VCaP (cell line): ENCODE measurements around the gene KCNMA1.

Experiments used
- H3K27ac ChIP-seq: fragments of 450-650 bp; 2 replicates; pipeline ENCODE4 v1.5.1; 2017
- CTCF ChIP-seq: fragments of 450-650 bp; conservative IDR thresholded peaks from 2 replicates; pipeline ENCODE4 v1.5.1; 2017; ENCODE audit warnings: mild to moderate bottlenecking, moderate library complexity

The KCNMA1 gene

DNA sequence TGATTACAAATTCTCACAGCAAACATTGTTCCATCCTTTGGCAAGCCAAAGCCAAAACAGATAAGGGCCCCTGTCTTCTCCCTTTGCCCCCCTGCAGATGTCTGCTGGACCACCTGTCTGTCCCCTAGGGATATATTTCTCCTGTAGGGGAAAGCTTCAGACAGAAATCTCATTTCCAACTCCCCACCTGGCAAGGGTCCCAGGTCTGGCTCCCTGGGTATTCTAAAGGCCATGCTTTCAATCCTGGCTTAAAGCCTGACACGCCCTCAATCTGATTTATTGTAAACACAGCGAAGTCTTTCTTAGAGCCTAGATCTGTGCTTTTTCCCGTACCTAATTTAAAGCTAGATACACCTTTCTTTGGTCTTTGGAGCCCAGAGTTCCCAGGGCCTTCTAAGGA lies 66.1 kb downstream of the KCNMA1 start:
- H3K27ac ChIP-seq, result no peak overlapping the region
- TF ChIP-seq CTCF, result no peak

- H3K27ac ChIP-seq, result no peak overlapping the region
- TF ChIP-seq CTCF, result no peak
Observed at GRCh38 chr10:77566914-77567566, 70.6 kb downstream of the KCNMA1 start.

DNA sequence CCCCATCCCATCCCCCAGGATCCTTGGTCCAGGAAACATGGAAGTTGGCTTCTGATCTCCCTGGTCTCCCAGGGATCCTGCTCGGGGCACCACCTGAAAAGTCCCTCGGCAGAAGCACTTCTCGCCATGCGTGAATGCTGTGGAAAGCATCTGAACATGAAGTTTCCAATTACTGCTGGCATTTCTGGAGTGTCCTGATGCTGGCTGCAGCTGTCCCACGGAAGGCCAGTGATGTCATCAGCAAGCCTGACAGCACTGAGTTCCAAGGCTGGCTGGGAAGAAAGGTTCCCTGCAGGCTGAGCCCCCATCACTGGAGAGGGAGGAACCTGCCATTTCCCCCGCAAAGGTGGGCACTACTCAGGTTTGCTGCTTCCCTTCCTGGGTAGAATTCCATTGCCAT lies 71.4 kb downstream of the KCNMA1 start:
- no peak overlapping the region for H3K27ac ChIP-seq
- no peak for TF ChIP-seq CTCF

- H3K27ac ChIP-seq, result no peak overlapping the region
Observed at GRCh38 chr10:77565590-77566023, 72.0 kb downstream of the KCNMA1 start.

GRCh38 chr10:77564731-77565589 lies 72.6 kb downstream of the KCNMA1 start:
- TF ChIP-seq CTCF, result no peak
- no peak overlapping the region for H3K27ac ChIP-seq

More at GRCh38 chr10:77565590-77566023, 72.0 kb downstream of the KCNMA1 start:
- TF ChIP-seq CTCF, result no peak

DNA sequence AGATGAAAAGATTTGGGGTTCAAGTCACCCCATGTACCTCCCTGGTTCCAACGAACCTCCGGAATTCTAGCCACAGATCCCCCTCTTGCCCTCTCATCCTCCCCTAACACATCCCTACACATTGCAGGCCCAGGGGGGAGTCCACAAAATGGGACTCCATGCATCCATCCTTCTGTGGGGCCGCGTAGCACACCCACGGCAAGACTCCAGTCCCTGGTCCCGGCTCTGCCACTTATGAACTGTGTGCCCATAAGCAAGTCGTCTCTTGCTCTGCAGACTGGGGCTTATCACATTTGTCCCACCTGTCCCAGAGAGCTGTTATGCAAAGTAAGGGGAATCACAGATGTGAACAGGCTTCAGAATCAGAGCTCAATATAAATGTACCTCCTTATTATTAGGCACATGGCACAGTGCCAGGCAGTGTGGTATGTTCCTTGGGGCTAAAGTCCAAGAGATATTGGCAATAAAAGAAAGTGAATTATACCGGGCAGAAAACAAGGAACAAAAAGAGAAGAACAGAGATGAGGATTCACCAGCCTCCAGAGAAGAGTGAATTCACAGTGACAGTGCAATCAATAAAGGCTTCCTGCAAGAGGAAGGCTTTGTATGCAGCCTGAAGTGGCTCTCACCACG lies 73.9 kb downstream of the KCNMA1 start:
- TF ChIP-seq CTCF, result no peak

GRCh38 chr10:77562742-77563141 lies 74.9 kb downstream of the KCNMA1 start:
- TF ChIP-seq CTCF, result no peak
- no peak overlapping the region for H3K27ac ChIP-seq

More for the DNA sequence above, 73.9 kb downstream of the KCNMA1 start:
- H3K27ac ChIP-seq, result no peak overlapping the region
